ENCODE results near the gene RHBDD1.

DNA sequence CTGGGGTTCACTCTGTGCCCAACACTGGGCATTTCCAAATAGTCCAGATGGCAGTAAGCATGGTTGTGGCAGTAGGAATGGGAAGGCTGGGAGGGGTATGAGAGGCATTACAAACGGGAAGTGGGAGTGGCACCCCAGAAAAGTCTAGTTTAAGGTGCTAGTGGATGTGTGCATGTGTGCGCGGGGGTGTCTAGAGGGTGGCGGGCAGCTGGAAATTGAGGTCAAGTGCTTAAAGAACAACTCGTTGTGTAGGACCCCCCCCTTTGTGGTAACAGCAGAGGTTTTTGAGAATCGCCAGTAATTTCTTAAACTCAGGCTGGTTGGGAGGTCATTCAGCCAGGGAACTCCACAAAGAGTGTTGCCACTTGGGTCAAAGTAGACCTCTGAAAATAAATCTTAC lies 69.9 kb downstream of the RHBDD1 start:
- TF ChIP-seq POLR2A (IDR thresholded peaks at IDR 0.05; ENCODE audit: low read length) (no peak), GATA1 (IDR thresholded peaks at IDR 0.05; ENCODE audit: low read depth, low read length) (no peak)

All from erythroblast (primary cell).